Measurements from ENCODE around the gene DNM3. TPM values are rescaled to one million over a fixed set of nuclear protein-coding genes. Genes with fewer than 3 reads are reported as not detected.

Gene DNM3
- total and polyA plus RNA-seq, 2 donors (not counting 3 experiments of a cell fraction or from before 2014, with no cell fraction given): 1.4 to 2.5 TPM

- DNase-seq (ENCODE audit: low read depth, low spot score): no peak
- Histone ChIP-seq H3K79me2 (ENCODE audit: control insufficient read depth, insufficient read depth, low read length) (no peaks in the 10 kb centered on the region), H2AFZ (ENCODE audit: low read depth, low read length) (no peak overlapping the region), H3K4me2 (ENCODE audit: insufficient read depth, low read length) (no peak overlapping the region), H3K9ac (replicated peaks; ENCODE audit: extremely low read depth, insufficient read depth, low read length) (no peak overlapping the region), H3K36me3 (ENCODE audit: control insufficient read depth in 2 of 2, extremely low read depth in 1 of 2, insufficient read depth in 2 of 2, low read length in 2 of 2) (no peaks in the 10 kb centered on the region), H3K27me3 (ENCODE audit: control insufficient read depth in 2 of 2, insufficient read depth in 2 of 2, low read length in 2 of 2) (no peaks in the 10 kb centered on the region), H3K4me1 (ENCODE audit: control insufficient read depth, extremely low read depth, insufficient read depth, low read length) (no peaks in the 10 kb centered on the region), H3K9me1 (replicated peaks; ENCODE audit: control insufficient read depth, extremely low read depth, insufficient read depth, low read length) (no peaks in the 10 kb centered on the region), H3K9me3 (replicated peaks; ENCODE audit: control insufficient read depth, insufficient read depth, low read length) (no peaks in the 10 kb centered on the region), H4K20me1 (replicated peaks; ENCODE audit: control insufficient read depth, extremely low read depth, insufficient read depth, low read length) (no peaks in the 10 kb centered on the region), H3K4me3 (replicated peaks in 1 of 3; ENCODE audit: insufficient read depth in 1 of 3, low read depth in 1 of 3, low read length in 3 of 3) (no peak overlapping the region), H3K27ac (ENCODE audit: insufficient read depth, low read depth, low read length) (no peak overlapping the region)
- TF ChIP-seq POLR2AphosphoS5 (IDR thresholded peaks at IDR 0.05; ENCODE audit: insufficient read depth, low read depth, low read length): no peak
- no peak for TF ChIP-seq MAX (IDR thresholded peaks at IDR 0.05; ENCODE audit: insufficient read depth, insufficient read length)
- TF ChIP-seq JUN (IDR thresholded peaks at IDR 0.05; ENCODE audit: borderline replicate concordance, insufficient read depth, insufficient read length, low read depth): no peak
- TF ChIP-seq MYC (IDR thresholded peaks at IDR 0.05; ENCODE audit: low read depth, low read length): no peak
- TF ChIP-seq GATA2 (IDR thresholded peaks at IDR 0.05; ENCODE audit: insufficient read depth, insufficient read length, low read depth, low read length): no peak
- TF ChIP-seq EZH2 (IDR thresholded peaks at IDR 0.05; ENCODE audit: borderline replicate concordance, low read depth, low read length, severe bottlenecking): no peak
- intact Hi-C loops (cut with micrococcal nuclease): no loop called here
- POLR2A ChIA-PET: no interaction called here
- dilution Hi-C loops (cut with MboI; ENCODE audit: extremely low pct_ligation_motif_present, low sequenced_read_pairs): no loop called here
- no peak for FAIRE-seq
- CTCF ChIA-PET: interaction anchor here (2.0 kb wide), 1 partner anchor 127 kb away, joined by 5 read pairs; no protein-coding TSS in a partner anchor
- BruUV-seq (replicated peaks): no TSS peak
Measured at GRCh38 chr1:172272087-172272486, 430.8 kb downstream of the DNM3 start.

- no peak for TF ChIP-seq FOS (IDR thresholded peaks at IDR 0.05; ENCODE audit: borderline replicate concordance, insufficient read depth, low read length)
- TF ChIP-seq JUN (IDR thresholded peaks at IDR 0.05; ENCODE audit: borderline replicate concordance, insufficient read depth, insufficient read length, low read depth): no peak
- TF ChIP-seq MAX (IDR thresholded peaks at IDR 0.05; ENCODE audit: insufficient read depth, insufficient read length): no peak
- TF ChIP-seq EZH2 (IDR thresholded peaks at IDR 0.05; ENCODE audit: borderline replicate concordance, low read depth, low read length, severe bottlenecking): no peak
- no peak for TF ChIP-seq CTCF (IDR thresholded peaks at IDR 0.05; ENCODE audit: extremely low read depth in 1 of 2, insufficient read depth in 1 of 2, low read depth in 1 of 2, low read length in 2 of 2)
- no peak for TF ChIP-seq MYC (IDR thresholded peaks at IDR 0.05; ENCODE audit: low read depth, low read length)
- no peak for TF ChIP-seq POLR2A (IDR thresholded peaks at IDR 0.05; ENCODE audit: low read depth, low read length)
- TF ChIP-seq POLR2AphosphoS5 (IDR thresholded peaks at IDR 0.05; ENCODE audit: insufficient read depth, low read depth, low read length): no peak
- TF ChIP-seq GATA2 (IDR thresholded peaks at IDR 0.05; ENCODE audit: insufficient read depth, insufficient read length, low read depth, low read length): no peak
- DNase-seq (ENCODE audit: low read depth, low spot score): no peak
- CTCF ChIA-PET: interaction anchor here (1.3 to 1.5 kb wide), 2 partner anchors 10 to 125 kb away, joined by 4 read pairs; no protein-coding TSS in a partner anchor
Measured at GRCh38 chr1:172273647-172274396, 432.5 kb downstream of the DNM3 start.

More at GRCh38 chr1:172273647-172274396, 432.5 kb downstream of the DNM3 start:
- Histone ChIP-seq H3K9me3 (replicated peaks; ENCODE audit: control insufficient read depth, insufficient read depth, low read length) (no peaks in the 10 kb centered on the region), H3K79me2 (ENCODE audit: control insufficient read depth, insufficient read depth, low read length) (no peaks in the 10 kb centered on the region), H3K27me3 (ENCODE audit: control insufficient read depth in 2 of 2, insufficient read depth in 2 of 2, low read length in 2 of 2) (no peaks in the 10 kb centered on the region), H3K4me3 (replicated peaks in 1 of 3; ENCODE audit: insufficient read depth in 1 of 3, low read depth in 1 of 3, low read length in 3 of 3) (no peak overlapping the region), H3K27ac (ENCODE audit: insufficient read depth, low read depth, low read length) (no peak overlapping the region), H3K9me1 (replicated peaks; ENCODE audit: control insufficient read depth, extremely low read depth, insufficient read depth, low read length) (no peaks in the 10 kb centered on the region), H3K4me2 (ENCODE audit: insufficient read depth, low read length) (no peak overlapping the region), H2AFZ (ENCODE audit: low read depth, low read length) (no peak overlapping the region), H3K36me3 (ENCODE audit: control insufficient read depth in 2 of 2, extremely low read depth in 1 of 2, insufficient read depth in 2 of 2, low read length in 2 of 2) (no peaks in the 10 kb centered on the region), H3K4me1 (ENCODE audit: control insufficient read depth, extremely low read depth, insufficient read depth, low read length) (no peaks in the 10 kb centered on the region), H3K9ac (replicated peaks; ENCODE audit: extremely low read depth, insufficient read depth, low read length) (no peak overlapping the region), H4K20me1 (replicated peaks; ENCODE audit: control insufficient read depth, extremely low read depth, insufficient read depth, low read length) (no peaks in the 10 kb centered on the region)
- dilution Hi-C loops (cut with MboI; ENCODE audit: extremely low pct_ligation_motif_present, low sequenced_read_pairs) (no loop called here), intact Hi-C loops (cut with micrococcal nuclease) (no loop called here)
- POLR2A ChIA-PET: no interaction called here
- no peak for FAIRE-seq
- no TSS peak for BruUV-seq (replicated peaks)
